Progenitor cell of endocrine pancreas (in vitro differentiated cells): ENCODE results near the gene LASP1. TPM values are rescaled to one million over a fixed set of nuclear protein-coding genes. Genes with fewer than 3 reads are reported as not detected.
A peak's percentile ranks its signal among the peaks of the same experiment; 100 is the strongest.

ENCODE experiments used
- DNase-seq: peaks from one replicate; pipeline ENCODE4 v3.0.0; 2021; ENCODE audit warnings: low spot score; ENCODE audit not compliant: unreplicated experiment
- H3K27ac Mint-ChIP-seq: 2 replicates; pipeline ENCODE4 v1.8.0; 2021; ENCODE audit warnings: mild to moderate bottlenecking, moderate library complexity, mixed read lengths
- H3K27me3 Mint-ChIP-seq: 2 replicates; pipeline ENCODE4 v1.8.0; 2021; ENCODE audit warnings: mixed read lengths
- H3K36me3 Mint-ChIP-seq: 2 replicates; pipeline ENCODE4 v1.8.0; 2022; ENCODE audit warnings: mixed read lengths; ENCODE audit not compliant: insufficient read depth
- H3K4me1 Mint-ChIP-seq: 2 replicates; pipeline ENCODE4 v1.8.0; 2021; ENCODE audit warnings: low read depth, mixed read lengths
- H3K4me3 Mint-ChIP-seq: 2 replicates; pipeline ENCODE4 v1.8.0; 2021; ENCODE audit warnings: low read depth, mild to moderate bottlenecking, moderate library complexity, mixed read lengths
- H3K9me3 Mint-ChIP-seq: 2 replicates; pipeline ENCODE4 v1.8.0; 2021; ENCODE audit warnings: low read depth, mixed read lengths
- CTCF ChIP-seq: fragments of 200-600 bp; sonication (generic); IDR thresholded peaks from one replicate; pipeline ENCODE4 v1.5.0; 2021; ENCODE audit warnings: antibody characterized with exemption, mild to moderate bottlenecking; ENCODE audit not compliant: unreplicated experiment
- total RNA-seq: library from RNA; stranded (reverse); gene quantifications from 2 replicates; pipeline ENCODE4 v1.2.1, GENCODE V29; 2021

LASP1 gene
- total RNA-seq, 1 donor from 2014 or later = 135 TPM

- Mint-ChIP-seq H3K27me3 (no peaks in the 10 kb centered on the region), H3K9me3 (no peaks in the 10 kb centered on the region), H3K4me1 (peaks cover 44% of the 10 kb centered on the region), H3K4me3 (no peak overlapping the region), H3K36me3 (peaks cover 15% of the 10 kb centered on the region), H3K27ac (peak overlapping the region; percentile 89)
- no peak for DNase-seq
- TF ChIP-seq CTCF = no peak
These were observed 11.8 kb downstream of the LASP1 start for GRCh38 chr17:38881600-38882191.

- peaks cover 15% of the 10 kb centered on the region for H3K36me3 Mint-ChIP-seq
These were observed 13.0 kb downstream of the LASP1 start for GRCh38 chr17:38882870-38883269.

GRCh38 chr17:38883592-38884526, 14.0 kb downstream of the LASP1 start:
- Mint-ChIP-seq H3K4me3 (no peak overlapping the region), H3K4me1 (peaks cover 37% of the 10 kb centered on the region), H3K36me3 (peaks cover 13% of the 10 kb centered on the region), H3K27me3 (no peaks in the 10 kb centered on the region), H3K9me3 (no peaks in the 10 kb centered on the region), H3K27ac (no peak overlapping the region)
- DNase-seq = no peak
- TF ChIP-seq CTCF = no peak

More at GRCh38 chr17:38882870-38883269, 13.0 kb downstream of the LASP1 start:
- peaks cover 44% of the 10 kb centered on the region for H3K4me1 Mint-ChIP-seq
- H3K9me3 Mint-ChIP-seq = no peaks in the 10 kb centered on the region
- no peak overlapping the region for H3K4me3 Mint-ChIP-seq
- H3K27me3 Mint-ChIP-seq = no peaks in the 10 kb centered on the region
- no peak overlapping the region for H3K27ac Mint-ChIP-seq
- no peak for DNase-seq
- no peak for TF ChIP-seq CTCF

- H3K9me3 Mint-ChIP-seq = no peaks in the 10 kb centered on the region
- no peak for TF ChIP-seq CTCF
- H3K4me1 Mint-ChIP-seq = peaks cover 29% of the 10 kb centered on the region
- H3K27me3 Mint-ChIP-seq = no peaks in the 10 kb centered on the region
- peak overlapping the region; percentile 91 for H3K27ac Mint-ChIP-seq
- H3K4me3 Mint-ChIP-seq = no peak overlapping the region
- peaks cover 11% of the 10 kb centered on the region for H3K36me3 Mint-ChIP-seq
- DNase-seq = no peak
These were observed 15.3 kb downstream of the LASP1 start for GRCh38 chr17:38885044-38885727.
